DMS 273 treated with DMSO at 0.1 percent for 48 hours (cell line): ENCODE data around the gene MBOAT7.

Source experiments
- DNase-seq: peaks from one replicate; lab custom pipeline; 2025; lab: John Stamatoyannopoulos, UW

The MBOAT7 gene

DNA sequence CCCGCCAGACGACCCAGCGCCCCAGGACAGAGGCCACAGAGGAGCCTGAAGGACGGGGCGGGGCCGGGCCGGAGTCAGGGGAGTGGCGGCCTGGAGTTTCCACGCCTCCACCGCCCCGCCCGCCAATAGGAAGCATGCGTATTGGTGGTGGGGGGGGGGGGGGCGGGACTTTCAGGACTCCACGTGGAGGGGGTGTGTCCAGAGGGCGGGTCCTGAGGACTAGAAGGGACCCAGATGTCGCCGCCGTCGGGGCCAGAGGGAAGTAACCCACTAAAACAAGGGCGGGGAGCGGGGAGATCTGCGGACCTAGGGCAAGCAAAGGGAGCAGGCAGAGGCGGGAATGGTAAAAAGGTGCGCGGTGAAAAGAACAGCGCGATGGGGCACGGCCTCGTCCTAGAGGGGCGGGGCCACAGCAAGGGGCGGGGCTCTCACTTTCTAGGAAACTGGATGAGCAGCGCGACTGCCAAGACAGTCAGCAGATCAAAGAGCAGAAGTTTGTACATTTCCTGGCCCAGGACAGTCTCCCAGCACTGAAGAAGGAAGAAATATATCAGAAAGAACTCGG is 27.1 kb downstream of the MBOAT7 start:
- no peak for DNase-seq

DNA sequence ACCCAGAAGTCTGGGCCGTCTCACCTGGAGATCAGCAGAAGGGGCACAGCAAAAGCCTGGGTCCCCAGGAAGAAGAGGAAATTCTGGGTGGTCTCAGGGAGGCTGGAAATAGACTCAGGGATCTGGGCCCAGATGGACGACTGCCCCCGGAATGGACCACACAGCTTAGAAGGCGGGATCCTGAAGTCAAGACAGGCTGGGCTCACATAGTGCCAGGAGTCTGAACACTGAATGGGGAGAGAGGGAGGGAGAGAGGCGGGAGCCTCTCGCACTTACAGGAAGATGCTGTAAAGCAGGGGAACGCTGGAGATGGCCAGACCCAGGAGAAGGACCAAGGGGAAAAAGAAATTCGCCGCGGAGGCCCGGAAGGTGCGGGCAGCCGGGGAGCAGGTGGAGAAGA is 28.5 kb downstream of the MBOAT7 start:
- no peak for DNase-seq

DNA sequence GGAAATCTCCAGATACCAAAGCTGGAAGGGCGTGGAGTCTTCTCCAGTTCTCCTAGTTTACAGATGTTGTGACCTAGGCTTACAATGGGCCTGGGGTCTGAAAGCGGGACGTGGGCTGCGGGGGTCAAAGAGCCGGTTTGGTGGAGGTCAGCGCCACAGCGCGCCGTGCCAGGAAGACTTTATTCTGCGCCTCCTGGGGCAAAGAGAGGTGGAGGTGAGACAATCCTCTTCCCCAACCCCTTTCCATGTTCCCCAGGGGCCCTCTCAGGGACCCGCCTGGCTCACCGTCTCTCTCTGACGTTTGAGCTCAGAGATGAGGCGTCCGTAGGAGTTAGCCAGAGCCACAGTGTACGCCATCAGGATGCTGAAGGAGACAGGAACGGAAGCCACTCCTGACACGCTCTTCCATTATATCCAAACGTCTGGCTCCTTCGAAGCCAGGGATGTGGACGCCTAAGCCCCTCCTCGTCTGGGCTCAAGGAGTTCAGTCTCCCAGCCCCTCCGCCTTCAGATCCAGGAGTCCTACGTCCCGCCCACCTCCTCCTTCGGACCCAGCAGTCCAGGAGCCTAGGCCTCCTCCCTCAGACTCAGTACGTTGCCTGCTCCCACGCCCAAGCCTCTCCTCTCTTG is 29.1 kb downstream of the MBOAT7 start:
- DNase-seq = no peak

DNA sequence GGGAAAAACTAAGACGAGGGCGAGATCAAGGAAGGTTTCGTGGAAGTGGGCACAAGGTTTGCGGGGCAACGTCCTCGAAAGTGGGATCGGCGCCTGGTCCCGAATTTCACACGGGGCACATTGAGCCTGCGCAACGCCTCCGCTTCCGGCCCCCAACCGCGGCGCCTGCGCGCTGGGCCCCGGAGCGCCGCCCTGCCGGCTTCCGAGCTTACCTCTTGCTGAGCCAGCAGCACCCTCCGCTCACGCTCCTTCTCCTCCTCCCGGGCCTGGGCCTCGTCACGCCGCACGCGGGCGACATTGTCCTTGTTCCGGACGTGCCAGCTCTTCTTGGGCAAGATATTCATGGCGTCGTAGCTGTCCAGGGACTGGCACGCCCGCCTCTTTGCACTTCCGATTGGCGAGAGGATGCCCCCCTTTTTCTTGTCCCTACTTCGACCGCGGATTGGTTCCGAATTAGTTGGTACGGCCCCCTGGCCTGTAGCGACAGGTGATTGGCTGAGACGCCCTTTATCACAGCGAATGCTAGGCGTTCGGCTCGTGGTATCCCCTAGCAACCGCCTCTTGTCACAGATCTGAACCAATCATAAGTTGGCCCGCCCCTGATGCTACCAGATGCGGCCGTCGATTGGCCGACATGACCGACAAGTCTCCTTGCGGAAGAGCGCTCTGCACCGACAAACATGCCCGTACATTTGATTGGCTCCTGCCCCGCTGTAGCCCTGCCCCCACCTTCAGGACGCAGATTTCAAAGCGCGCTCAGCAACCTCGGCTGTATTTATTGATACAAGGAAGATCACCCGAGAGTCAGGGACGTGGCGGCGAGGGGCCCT is 29.8 kb downstream of the MBOAT7 start, which contains the start of gene LENG1:
LENG1 (minus strand) TSS at position 370 of the 830 bp plus-strand sequence; CDS start at position 344, 26 bp downstream.
- peak; percentile 99 for DNase-seq

DNA sequence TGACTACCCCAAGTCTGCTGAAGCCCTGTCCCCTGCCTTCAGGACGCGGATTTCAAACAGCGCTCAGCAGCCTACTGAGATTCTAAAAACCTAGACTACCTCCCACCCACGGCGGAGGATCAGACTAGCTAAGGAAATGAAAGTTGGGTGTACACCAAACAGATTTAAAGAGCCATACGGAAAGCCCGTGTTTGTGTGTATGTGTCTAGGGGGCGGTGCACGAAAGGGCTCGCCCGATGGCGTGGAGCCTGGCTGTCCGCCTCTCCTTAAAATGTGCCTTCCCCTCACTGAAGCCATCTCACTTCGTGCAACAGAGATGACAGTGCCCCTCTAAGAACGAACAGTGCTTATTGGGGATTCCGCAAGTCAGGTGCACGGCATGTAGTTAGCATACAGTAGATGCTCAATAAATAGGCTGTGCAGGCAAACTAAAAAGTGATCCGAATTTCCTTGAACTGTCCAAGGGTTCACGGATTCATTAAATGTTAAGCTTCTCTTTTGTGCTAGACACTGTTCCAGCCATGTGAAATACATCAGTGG is 30.5 kb downstream of the MBOAT7 start:
- no peak for DNase-seq

DNA sequence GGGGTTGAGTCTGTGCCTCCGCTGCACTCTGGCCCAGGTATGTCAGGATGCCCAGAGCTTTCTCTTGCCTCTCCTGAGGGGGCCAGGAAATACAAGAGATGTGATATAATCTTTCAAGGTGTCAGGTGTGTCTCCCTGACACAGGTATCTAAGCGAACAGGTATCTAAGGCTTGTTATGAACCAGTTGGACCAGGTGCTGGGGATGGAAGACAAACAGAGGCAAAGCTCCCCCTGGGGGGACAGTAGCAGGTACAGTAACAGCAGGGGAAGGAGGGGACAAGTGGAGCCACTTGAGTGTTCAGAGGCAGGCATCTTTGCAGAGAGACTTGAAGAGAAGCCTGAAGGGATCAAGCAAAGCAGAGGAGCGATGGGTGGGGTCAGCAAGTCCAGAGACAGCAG is 32.4 kb downstream of the MBOAT7 start:
- DNase-seq = no peak

DNA sequence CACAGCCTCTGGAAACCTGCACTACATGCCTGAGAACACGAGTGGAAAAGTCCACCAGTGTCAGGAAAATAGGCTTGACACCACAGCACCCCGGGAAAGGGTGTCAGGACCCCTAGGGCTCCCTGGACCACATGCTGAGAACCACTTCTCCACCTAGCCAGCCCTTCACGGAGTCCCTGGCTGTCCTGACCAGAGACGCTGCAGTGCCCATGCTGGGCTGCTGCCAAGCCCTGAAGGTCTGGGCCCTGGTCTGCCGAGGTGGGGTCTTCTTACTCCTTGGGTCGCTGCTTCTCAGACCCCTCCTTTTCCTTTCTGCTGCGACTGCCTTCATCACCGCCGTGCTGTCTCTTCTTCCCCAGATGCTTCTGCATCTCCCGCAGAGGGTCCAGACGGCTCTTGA is 32.9 kb downstream of the MBOAT7 start:
- DNase-seq = no peak

DNA sequence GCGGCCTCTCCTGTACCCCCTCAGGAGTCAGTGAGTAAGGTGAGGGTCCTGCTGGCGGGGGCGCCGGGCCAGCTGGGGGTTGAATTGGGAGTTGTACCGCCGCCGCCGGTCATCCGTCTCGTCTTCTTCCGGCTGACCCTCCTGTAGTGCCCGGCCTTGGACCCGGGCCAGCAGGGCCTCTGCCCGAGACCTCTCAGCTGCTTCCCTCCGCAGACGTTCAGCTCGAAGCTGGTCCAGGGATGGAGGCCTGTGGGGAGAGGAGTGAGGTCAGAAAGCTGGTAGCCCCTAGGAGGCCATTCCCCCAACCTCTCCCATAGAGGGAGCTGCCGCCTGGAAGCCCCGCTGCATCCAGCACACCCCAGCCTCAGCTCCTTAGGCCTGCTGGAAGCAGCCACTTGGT is 33.7 kb downstream of the MBOAT7 start:
- no peak for DNase-seq

DNA sequence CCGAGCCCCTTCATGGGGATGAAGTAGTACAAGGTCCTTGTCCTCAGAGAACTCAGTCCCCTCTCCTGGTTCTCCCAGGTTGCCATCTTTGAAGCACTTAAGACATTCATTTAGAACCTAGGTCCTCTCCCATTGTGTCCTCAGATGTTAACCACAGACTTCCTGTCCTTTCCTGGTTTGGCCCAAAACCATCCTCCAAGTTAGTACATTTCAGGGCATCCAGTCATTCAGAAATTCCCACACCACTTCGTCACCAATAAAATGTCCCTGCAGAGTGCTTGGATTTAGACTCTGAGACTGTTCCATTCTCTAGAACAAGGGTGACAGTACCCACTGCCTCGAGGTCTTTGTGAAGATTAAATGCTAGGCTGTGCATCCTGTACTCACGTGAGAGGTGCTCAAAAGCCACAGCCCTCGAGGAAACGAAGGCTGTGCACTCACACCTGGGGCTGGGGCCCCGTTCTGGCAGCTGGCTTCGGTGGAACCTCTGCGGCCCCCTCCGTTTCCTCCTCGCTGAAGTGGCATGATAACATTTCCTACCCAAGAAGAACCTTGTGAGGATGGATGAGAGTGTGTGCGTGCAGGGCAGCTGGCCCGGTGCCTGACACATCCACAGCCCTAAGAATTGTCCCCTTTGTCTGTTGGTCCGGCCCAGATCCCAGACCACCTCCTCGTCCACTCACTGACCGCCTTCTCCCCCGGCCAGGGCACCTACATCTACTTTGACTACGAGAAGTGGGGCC is 34.6 kb downstream of the MBOAT7 start:
- DNase-seq = no peak

DNA sequence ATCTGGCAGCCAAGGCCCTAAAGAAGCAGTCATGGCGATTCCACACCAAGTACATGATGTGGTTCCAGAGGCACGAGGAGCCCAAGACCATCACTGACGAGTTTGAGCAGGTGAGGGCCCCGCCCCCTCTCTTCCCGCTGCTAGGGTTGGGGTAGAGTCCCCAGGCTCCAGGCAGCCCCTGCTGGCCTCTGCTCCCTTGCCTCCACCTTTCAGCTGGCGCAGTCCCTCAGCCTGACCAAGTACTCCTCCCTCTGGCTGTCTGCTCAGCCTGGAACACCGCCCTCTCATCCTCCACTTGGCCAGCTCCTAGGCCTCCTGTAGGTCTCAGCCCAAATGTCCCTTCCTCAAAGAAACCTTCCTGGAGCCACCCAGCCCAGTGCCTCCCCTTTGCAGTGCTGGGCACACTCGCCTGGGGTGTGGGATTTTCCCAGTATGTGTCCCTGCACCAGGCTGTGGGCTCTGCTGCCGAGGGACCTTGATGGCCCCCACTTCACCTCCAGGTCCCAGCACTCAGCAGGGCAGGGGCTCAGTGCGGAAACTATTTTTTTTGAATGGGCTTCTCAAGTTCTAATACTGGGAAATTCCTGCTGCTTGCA is 35.6 kb downstream of the MBOAT7 start:
- DNase-seq = no peak

DNA sequence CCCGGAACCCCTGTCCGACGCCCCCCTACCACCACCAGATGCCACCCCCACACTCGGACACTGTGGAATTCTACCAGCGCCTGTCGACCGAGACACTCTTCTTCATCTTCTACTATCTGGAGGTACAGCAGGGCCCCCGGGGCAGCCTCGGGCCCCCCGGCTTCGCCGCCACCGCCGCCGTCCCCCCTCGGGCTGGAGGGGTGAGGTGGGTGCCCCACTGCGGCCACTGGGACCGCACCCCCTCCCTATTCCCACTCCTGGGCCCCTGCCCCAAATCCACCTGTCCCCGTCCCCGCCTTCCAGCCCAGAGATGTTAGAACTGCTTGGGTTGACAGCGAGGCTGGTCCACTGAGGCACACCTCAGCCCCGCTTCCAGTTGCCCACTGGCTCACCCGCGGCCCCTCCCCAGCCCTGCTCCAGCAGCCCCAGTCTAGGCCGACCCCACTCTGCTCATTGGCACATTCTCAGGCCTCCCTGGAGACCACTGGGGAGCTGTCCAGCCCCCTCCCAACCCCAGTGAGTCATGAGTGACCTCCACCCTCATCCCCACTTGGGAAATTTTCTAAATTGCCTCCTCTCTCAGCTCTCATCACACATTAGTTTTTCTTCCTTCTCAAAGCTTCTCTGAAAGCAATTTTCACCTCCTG is 36.4 kb downstream of the MBOAT7 start:
- no peak for DNase-seq

DNA sequence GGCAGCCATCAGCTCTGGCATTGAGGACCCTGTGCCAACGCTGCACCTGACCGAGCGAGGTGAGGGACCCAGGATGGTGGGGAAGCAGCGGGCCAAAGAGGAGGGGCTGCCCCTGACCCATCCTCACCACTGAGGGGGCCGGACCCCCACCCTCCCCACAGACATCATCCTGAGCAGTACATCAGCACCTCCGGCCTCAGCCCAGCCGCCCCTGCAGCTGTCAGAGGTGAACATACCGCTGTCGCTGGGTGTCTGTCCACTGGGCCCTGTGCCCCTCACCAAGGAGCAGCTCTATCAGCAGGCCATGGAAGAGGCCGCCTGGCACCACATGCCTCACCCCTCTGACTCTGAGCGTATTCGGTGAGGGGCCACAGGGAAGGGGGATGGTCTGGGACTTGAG is 37.1 kb downstream of the MBOAT7 start:
- no peak for DNase-seq

DNA sequence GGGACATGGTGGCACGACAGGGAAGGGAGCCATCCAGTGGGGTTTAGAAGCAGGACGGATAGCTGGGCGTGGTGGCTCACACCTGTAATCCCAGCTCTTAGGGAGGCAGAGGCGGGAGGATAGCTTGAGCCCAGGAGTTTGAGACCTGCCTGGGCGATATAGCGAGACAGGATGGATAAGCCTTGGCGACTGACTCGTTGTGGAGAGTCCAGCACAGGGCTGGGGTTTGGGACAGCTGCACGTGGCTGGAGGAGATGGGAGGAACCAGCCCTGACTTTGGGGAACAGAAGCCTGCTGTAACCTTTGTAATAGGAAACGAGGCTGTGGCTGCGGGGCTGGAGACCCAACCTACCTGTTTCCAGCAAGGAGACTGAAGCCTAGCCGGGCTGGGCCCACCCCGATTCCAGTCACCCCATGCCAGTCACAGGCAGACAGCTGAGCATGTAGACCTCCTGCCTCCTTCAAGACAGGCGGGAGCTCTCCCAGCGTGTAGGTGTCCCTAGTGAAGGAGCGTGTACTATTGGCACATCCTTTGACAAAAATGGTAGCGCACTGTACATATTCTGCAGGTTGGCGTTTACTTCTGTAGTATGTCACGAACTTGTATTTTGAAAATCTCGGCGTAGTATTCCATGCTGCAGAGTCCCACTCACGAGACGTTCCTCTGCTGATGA is 37.9 kb downstream of the MBOAT7 start:
- no peak for DNase-seq

DNA sequence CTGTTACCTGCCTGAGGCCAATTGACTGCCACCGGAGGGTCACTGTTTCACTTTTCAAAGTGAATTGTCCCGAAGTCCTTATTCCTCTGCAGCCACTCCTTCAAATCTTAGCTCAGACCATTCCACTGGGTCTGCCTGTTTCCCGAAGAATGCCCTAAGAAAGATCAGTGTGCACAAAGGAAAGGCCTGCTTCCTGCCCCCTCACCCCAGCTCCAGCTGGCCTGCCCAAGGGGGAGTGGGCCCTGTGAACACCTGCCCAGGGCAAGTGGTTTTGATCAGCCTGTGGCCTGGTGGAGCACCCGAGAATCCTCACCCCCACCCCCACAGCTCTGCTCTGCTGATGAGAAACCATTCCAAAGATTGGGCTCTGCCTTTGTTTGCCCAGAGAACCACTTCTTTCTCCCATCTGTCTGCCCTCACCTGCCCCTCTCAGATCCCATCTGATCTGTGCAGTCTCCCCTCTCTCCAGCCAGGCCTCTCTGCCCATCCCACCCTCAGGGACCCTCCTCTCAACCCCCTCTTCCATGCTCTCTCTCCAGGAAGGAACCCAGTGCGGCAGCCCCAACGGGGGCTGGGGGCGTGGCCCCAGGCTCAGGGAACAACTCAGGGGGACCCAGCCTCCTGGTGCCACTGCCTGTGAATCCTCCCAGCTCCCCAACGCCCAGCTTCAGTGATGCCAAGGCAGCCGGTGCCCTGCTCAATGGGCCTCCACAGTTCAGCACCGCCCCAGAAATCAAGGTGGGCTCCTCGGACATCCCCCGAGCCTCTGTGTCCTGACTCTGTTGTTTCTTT is 40.2 kb downstream of the MBOAT7 start:
- no peak for DNase-seq

DNA sequence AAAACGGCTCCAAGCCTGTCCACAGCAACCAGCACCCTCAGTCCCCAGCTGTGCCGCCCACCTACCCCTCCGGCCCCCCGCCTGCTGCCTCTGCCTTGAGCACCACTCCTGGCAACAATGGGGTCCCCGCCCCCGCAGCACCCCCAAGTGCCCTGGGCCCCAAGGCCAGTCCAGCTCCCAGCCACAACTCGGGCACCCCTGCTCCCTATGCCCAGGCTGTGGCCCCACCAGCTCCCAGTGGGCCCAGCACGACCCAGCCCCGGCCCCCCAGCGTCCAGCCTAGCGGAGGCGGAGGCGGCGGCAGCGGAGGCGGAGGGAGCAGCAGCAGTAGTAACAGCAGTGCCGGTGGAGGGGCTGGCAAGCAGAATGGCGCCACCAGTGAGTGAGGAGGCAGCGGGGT is 41.2 kb downstream of the MBOAT7 start:
- DNase-seq = no peak

DNA sequence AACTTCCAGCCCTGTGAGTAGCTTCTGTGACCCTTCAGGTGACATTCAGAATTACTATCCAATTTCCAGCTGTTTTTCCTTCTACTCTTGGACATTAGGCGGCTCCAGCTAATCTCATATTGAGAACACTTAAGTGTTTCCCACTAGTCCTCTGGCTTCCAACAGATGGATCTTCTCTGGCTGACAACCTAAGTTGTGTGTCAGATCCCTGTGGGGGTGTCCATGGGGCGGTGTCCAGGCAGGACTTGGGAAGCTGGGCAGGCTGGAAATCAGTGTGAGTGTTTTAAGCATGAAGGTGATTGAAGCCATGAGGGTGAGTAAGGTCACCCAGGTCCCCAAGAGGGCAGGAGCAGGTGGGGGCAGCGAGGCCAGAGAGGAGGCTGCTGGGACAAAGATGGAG is 41.7 kb downstream of the MBOAT7 start:
- DNase-seq = no peak

DNA sequence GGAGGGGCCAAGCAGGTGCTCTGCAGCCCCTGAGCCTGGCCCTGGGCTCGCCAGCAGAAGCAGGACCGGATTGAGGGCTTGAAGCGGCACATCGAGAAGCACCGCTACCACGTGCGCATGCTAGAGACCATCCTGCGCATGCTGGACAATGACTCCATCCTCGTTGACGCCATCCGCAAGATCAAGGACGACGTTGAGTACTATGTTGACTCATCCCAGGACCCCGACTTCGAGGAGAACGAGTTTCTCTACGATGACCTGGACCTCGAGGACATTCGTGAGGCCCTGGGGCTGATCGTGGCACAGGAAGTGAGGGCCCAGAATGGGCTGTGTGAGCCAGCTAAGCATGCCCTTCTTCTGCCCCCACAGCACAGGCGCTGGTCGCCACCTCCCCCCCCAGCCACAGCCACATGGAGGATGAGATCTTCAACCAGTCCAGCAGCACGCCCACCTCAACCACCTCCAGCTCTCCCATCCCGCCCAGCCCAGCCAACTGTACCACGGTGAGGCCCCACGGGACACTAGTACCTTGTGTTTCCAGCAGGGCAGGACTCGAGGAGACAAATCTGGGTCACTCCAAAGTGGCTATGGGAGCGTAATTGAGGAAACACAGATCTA is 43.7 kb downstream of the MBOAT7 start:
- DNase-seq = no peak

DNA sequence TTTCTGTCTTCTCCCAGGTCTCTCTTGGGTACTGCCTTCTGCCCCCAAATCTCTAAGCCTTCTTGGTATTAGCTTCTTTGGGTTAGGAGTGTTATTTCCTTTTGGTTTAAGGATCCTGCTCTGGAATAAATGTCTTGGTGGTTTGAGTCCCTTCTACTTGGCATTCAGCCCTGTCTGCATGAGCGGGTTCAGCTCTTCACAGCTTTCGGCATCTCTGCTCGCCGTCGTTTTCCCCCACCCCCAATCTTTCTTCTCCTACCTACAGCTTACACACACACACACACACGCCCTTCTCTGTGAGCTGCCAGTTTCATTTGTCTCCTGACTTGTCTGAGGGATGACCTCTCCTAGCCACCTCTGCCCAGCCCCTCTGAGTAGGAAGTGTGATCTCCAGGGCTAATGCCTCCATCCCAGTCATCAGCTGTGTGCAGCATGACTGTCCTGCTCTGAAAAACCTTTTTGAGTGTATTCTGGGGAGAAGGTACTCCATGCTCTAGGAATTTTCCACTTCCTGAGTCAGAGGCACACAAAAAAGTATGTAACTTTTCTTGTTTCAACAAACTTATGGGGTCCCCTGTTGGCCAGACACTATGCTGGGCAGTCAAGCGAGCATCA is 47.1 kb downstream of the MBOAT7 start:
- DNase-seq = no peak

DNA sequence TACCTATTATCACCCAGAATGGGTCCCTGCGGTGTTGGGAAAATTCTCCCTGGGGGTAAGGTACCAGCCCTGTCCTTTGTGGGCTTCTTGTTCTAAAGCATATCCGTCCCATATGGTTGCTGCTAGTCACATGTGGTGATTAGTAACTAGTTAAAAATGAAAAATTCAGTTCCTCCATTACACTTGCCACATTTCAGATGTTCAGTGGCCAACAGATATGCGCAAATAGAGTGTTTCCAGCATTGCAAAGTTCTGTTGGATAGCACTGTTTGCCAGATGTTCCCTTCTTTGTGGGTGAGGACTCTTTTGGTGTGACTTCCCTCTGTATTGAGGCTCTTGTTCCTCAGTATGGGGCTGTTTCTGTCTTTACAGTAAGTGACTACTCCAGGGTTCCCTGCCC is 48.0 kb downstream of the MBOAT7 start:
- DNase-seq = no peak
